GM19240 (cell line): Measurements from ENCODE around the gene IRF4.
"Not testable (repeated sequence)": the region's sequence is repeated elsewhere in the genome, so short reads cannot be mapped to it uniquely, and the experiment has no call there.

Experiments used
- DNase-seq: peaks from one replicate; pipeline ENCODE4 v3.0.0; 2011; ENCODE audit warnings: low spot score; ENCODE audit not compliant: insufficient read length

The IRF4 gene

DNA sequence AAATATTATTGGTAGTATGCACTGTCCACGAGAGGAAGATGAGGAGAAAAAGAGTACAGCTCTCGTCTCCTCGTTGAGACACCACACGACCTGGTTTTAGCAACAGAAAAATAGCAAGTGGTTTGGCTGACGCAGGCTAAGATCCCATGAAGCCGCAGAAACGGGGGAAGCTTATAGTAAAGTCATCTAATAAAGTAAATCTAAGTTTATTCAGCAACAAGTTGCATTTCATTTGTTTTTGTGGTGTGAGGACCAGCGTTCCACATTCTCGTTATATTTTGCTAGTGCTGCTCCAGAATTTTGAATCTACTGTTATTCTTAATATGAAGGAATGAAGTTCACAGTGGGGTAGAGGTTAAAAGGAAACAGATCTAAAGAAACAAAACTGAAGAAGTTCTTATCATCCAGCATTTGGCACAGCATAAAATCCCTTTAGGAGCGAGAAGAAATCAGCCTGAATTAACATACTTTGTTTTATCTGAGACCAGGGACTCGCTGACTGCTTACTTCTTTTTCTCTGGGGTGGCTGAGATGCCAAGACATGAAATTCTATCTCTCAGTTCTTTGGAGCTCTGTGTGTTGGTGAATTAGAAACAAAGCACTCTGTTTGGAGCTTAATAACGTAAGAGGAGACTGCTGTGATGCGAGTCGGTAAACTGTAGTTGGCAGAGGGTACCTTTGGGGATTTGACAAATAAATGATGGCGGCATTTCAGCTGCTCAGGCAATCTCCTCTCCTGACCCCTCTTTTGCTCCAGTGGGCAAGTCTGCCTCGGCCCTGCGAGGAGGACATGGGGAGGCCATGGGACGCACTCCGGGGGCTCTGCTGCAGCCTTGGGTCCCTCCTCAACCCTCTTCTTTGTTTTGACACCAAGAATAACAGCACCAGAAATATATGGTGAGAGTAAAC, 24.9 kb upstream of the IRF4 start:
- no peak for DNase-seq

- no peak for DNase-seq
These were observed 24.2 kb upstream of the IRF4 start for GRCh38 chr6:367298-367794.

DNA sequence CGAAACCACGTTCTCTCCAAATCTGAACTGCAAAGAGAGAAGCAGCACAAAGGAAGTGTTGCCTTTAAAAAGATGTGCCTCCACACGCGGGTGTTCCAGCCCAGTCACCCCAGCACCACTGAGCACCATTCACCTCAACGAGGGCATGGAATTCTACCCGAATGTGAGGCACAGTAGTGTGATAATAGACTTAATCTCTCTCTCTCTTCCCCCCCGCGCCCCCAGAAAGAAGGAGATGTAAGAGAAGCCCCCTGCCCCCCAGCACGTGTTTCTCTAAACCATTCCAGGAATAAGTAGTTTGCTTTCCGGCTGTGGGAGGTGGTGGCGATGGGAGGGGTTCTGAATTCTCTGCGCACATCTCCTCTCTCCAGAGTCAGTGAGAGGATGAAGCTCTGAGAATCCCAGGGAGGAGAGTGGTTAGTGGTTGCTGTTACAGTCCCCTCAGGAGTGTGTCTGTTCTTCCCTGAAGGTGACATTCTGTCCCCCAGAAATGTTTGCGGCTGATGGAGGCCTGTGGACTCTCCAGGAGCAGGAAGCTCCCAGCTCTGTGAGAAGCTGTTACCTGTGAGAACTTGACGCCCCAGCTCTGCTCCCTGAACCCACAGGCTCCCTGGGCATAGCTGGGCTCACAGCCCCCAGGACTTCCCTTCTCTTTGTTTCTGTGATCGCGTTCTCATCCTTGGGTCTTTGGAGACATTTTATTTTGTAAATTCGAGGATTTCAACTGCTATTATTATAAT, 23.5 kb upstream of the IRF4 start:
- no peak for DNase-seq

- DNase-seq: no peak
These were observed 21.8 kb upstream of the IRF4 start for GRCh38 chr6:369559-370431.

- DNase-seq: no peak
These were observed 21.0 kb upstream of the IRF4 start for GRCh38 chr6:370555-370954.

GRCh38 chr6:371851-372250, 19.7 kb upstream of the IRF4 start:
- DNase-seq: not testable (repeated sequence)

GRCh38 chr6:372336-372911, 19.1 kb upstream of the IRF4 start:
- no peak for DNase-seq

GRCh38 chr6:373031-373430, 18.5 kb upstream of the IRF4 start:
- no peak for DNase-seq

GRCh38 chr6:373773-374724, 17.5 kb upstream of the IRF4 start:
- DNase-seq: no peak

DNA sequence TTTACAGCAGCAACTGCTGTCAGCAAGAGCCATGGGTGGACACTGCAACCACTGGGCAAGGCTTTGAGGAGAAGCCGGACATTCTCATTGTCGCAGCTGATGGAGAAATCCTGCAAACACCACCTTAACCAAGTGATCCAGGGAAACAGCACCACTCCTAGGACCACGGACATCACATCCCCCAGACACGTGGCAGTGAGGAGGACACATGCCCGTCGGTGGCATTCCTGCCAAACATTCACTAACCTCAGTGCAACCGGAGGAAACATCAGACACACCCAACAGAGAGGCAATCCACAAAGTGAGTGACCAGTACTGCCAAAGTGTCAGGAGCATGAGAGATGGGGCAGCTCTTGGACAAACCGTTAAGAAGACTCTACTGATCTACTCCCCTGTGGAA, 16.6 kb upstream of the IRF4 start:
- no peak for DNase-seq

DNA sequence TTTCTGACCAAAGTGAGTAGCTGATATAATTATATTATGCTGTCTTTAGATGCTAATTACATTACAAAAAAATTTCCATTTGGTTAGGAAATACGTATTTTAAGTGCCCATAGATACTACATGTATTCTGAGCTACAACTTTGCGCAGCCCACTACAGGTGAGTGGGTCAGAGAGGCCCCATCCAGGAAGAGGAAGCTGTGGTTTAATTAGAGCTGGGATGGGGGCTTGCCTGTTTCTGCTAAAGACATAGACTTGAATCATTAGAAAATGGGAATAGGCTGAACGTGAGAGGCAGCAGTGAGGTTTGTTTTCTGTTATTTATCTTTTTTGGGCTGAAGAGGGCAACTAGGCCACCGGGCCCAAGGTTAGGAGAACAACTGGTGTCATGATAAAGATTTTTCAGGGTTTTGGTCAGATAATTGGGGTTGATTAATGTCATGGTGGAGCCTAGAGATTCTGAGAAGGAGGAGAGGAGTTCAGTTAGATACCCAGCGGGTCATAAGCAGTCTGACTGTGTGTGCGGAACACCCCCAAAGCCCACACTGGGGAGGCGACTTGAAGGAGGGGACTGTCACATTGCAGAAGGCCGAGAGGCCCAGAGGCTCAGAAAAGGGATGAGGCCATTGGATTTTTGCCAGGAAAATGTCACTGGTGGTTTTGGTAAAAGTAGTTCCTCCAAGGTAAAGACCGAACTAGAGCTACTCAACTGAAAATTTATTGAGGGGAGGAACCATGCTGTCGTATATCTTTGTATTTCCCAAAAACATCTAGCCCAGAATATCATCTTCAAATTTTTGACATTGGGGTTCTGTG, 14.5 kb upstream of the IRF4 start:
- DNase-seq: no peak

DNA sequence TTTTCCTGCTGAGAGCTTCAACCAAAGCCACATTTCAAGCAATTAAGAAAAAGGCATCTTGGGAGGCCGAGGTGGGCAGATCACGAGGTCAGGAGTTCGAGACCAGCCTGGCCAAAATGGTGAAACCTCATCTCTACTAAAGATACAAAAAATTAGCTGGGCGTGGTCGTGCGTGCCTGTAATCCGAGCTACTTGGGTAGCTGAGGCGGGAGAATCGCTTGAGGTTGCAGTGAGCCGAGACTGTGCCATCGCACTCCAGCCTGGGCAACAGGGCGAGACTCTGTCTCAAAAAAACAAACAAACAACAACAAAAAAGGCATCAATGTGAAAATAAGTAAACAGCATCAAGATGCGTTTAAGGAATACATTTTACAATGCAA, 13.9 kb upstream of the IRF4 start:
- not testable (repeated sequence) for DNase-seq

DNA sequence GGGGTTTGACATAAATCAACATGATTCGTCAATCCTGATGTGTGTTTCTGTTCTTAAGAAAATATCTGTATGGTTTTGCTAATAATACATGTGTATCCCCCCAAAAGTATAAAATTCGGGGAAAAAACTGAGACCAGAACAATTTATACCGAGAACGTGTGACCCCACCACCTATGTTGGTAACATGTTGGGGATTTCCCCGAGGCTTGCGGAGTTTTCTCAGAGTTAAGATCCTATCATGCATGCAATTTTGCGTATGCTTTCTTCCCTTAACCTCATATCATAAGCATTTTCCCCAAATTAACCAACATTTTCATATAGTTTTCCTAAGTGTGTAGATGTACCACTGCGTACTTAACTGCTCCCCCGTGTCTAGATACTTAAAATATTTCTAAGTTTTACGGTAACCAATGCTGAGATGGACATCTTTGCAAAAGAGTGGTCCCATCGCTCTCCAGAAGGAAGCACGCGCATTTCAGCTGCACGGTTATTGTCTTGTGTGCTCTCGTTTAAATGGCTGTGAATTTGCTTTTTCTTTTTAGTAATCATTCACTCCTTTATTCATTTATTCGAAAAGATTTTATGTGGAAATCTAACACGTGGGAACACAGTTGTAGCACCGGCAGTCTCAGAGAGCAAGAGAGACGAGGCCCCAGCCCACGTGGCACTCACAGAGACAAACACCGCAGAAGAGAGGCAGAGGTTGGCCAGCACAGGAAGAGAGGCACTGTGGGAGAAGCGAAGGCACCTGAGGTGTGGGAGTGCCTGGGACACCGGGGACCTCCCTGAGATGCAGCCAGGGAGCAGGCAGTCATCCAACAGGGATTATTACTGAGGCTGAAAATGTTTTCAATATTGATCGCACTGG, 13.2 kb upstream of the IRF4 start:
- no peak for DNase-seq

GRCh38 chr6:378958-379409, 12.6 kb upstream of the IRF4 start:
- DNase-seq: no peak

DNA sequence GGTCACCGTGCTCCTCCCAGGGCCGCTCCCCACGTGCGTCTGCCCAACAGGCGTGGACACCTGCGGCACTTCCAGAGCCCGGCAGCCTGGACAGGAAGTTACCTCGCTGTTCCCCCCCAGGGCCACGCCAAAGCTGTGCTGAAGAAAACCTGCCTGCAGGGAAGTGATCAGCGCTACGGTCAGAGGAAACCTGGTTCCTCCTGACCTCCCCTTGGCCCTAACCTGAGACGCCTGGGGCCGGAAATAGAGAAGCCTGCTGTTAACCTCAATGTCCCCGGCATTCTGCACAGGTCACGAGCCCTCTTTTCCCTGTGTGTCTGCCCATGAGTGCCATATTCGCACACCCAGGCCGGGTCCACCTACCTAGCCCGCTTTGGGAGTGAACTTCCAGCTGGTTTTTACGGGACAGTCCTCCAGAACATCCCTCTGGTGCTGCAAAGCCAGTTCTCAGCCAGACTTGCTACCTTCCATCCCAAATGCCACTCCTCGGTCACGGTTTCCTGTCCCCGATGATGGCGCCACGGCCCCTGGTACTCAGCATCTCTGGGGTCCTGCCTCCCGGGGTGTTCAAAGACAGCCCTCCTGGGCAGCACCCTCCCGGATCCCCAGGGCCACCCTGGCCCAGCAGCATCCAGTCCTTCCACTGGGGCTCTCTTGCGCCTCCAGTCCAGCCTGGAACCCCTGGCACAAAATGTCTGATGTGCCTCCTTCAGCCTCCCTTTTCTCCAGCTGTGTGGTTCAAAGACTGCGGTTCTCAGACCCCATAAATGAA, 12.0 kb upstream of the IRF4 start:
- no peak for DNase-seq

- DNase-seq: no peak
These were observed 11.0 kb upstream of the IRF4 start for GRCh38 chr6:380234-381218.
